ENCODE results near the gene LPCAT3.

Gene LPCAT3

DNA sequence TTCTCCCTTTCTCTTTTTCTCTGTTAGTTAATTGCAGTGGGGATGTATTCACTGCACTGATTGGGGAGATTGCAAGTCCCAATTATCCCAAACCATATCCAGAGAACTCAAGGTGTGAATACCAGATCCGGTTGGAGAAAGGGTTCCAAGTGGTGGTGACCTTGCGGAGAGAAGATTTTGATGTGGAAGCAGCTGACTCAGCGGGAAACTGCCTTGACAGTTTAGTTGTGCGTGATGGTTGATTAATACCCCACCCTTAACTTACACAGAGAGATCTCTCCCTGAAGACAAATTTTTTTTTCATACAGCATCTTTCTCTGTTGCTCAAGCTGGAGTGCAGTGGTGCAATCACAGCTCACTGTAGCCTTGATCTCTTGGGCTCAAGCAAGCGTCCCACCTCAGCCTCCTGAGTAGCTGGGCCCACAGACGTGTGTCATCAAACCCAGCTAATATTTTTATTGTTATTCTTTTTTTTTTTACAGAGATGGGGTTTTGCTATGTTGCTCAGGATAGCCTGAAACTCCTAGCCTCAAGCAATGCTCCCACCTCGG, 46.9 kb upstream of the LPCAT3 start:
- TF ChIP-seq YY1 (IDR thresholded peaks at IDR 0.05; ENCODE audit: low read depth), result no peak
- no peak for TF ChIP-seq TCF12 (IDR thresholded peaks at IDR 0.05; ENCODE audit: low read depth)
- no peak for TF ChIP-seq FOXM1 (IDR thresholded peaks at IDR 0.05; ENCODE audit: borderline replicate concordance, low read depth)
- no peak for TF ChIP-seq TEAD4 (IDR thresholded peaks at IDR 0.05)
- no peak for TF ChIP-seq ZBTB7A (IDR thresholded peaks at IDR 0.05; ENCODE audit: low read depth)
- no peak for TF ChIP-seq EGR1 (IDR thresholded peaks at IDR 0.05)
- no peak for TF ChIP-seq CEBPB (IDR thresholded peaks at IDR 0.05)
- TF ChIP-seq, protein P1, sequence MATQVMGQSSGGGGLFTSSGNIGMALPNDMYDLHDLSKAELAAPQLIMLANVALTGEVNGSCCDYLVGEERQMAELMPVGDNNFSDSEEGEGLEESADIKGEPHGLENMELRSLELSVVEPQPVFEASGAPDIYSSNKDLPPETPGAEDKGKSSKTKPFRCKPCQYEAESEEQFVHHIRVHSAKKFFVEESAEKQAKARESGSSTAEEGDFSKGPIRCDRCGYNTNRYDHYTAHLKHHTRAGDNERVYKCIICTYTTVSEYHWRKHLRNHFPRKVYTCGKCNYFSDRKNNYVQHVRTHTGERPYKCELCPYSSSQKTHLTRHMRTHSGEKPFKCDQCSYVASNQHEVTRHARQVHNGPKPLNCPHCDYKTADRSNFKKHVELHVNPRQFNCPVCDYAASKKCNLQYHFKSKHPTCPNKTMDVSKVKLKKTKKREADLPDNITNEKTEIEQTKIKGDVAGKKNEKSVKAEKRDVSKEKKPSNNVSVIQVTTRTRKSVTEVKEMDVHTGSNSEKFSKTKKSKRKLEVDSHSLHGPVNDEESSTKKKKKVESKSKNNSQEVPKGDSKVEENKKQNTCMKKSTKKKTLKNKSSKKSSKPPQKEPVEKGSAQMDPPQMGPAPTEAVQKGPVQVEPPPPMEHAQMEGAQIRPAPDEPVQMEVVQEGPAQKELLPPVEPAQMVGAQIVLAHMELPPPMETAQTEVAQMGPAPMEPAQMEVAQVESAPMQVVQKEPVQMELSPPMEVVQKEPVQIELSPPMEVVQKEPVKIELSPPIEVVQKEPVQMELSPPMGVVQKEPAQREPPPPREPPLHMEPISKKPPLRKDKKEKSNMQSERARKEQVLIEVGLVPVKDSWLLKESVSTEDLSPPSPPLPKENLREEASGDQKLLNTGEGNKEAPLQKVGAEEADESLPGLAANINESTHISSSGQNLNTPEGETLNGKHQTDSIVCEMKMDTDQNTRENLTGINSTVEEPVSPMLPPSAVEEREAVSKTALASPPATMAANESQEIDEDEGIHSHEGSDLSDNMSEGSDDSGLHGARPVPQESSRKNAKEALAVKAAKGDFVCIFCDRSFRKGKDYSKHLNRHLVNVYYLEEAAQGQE (IDR thresholded peaks at IDR 0.05; ENCODE audit: low read depth), result no peak
- TF ChIP-seq NFIC (IDR thresholded peaks at IDR 0.05), result no peak
- no peak for TF ChIP-seq CREB1 (IDR thresholded peaks at IDR 0.05; ENCODE audit: low read depth)
- TF ChIP-seq EP300 (IDR thresholded peaks at IDR 0.05; ENCODE audit: borderline replicate concordance), result no peak
- TF ChIP-seq, protein P2, sequence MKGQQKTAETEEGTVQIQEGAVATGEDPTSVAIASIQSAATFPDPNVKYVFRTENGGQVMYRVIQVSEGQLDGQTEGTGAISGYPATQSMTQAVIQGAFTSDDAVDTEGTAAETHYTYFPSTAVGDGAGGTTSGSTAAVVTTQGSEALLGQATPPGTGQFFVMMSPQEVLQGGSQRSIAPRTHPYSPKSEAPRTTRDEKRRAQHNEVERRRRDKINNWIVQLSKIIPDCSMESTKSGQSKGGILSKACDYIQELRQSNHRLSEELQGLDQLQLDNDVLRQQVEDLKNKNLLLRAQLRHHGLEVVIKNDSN (IDR thresholded peaks at IDR 0.05), result no peak
- no peak for TF ChIP-seq RAD21 (IDR thresholded peaks at IDR 0.05; ENCODE audit: low read depth)
- no peak for TF ChIP-seq TAF1 (IDR thresholded peaks at IDR 0.05; ENCODE audit: low read depth)
- TF ChIP-seq, protein P3, sequence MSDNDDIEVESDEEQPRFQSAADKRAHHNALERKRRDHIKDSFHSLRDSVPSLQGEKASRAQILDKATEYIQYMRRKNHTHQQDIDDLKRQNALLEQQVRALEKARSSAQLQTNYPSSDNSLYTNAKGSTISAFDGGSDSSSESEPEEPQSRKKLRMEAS (IDR thresholded peaks at IDR 0.05), result no peak

DNA sequence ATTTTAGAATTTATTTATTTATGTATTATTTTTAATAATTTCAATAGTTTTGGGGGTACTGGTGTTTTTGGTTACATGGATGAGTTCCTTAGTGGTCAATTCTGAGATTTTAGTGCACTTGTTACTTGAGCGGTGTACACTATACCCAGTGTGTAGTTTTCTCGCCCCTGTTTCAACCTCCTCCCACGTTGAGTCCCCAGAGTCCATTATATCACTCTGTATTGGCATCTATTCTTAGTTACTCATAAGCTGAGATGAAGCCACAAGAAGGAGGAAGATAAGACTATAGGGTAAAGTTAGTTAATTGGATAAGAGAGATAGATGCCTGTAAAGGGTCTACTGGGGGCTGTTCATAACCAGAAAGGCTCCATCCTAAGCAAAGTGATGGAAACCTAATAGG, 46.2 kb upstream of the LPCAT3 start:
- TF ChIP-seq, protein P2 (IDR thresholded peaks at IDR 0.05), result no peak
- TF ChIP-seq EP300 (IDR thresholded peaks at IDR 0.05; ENCODE audit: borderline replicate concordance) (no peak), CEBPB (IDR thresholded peaks at IDR 0.05) (no peak), TEAD4 (IDR thresholded peaks at IDR 0.05) (no peak), FOXM1 (IDR thresholded peaks at IDR 0.05; ENCODE audit: borderline replicate concordance, low read depth) (no peak), EGR1 (IDR thresholded peaks at IDR 0.05) (no peak)
- TF ChIP-seq, protein P1 (IDR thresholded peaks at IDR 0.05; ENCODE audit: low read depth), result no peak

DNA sequence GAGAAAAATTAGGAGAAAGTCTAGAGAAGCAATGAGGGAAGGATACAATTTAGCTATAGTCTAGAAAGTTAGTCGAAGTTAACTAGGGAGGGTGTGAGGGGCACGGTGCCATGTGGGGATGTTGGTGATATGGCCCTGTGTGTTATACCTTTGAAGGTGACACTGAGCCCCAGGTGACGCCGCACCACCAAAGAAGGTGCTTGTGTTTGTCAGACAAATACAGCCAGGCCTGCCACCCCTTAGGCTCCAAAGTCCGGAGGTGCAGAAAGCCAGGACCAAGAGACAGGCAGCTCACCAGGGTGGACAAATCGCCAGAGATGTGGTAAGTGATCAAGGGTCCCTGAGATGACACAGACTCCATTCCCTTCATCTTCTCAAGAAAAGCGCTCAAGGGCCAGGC, 43.3 kb upstream of the LPCAT3 start:
- TF ChIP-seq TEAD4 (IDR thresholded peaks at IDR 0.05) (no peak), FOXM1 (IDR thresholded peaks at IDR 0.05; ENCODE audit: borderline replicate concordance, low read depth) (no peak), NFIC (IDR thresholded peaks at IDR 0.05) (no peak), RAD21 (IDR thresholded peaks at IDR 0.05; ENCODE audit: low read depth) (no peak), CREB1 (IDR thresholded peaks at IDR 0.05; ENCODE audit: low read depth) (no peak), EGR1 (IDR thresholded peaks at IDR 0.05) (no peak), EP300 (IDR thresholded peaks at IDR 0.05; ENCODE audit: borderline replicate concordance) (no peak)
- TF ChIP-seq, protein P2 (IDR thresholded peaks at IDR 0.05), result no peak
- TF ChIP-seq, protein P1 (IDR thresholded peaks at IDR 0.05; ENCODE audit: low read depth), result no peak

DNA sequence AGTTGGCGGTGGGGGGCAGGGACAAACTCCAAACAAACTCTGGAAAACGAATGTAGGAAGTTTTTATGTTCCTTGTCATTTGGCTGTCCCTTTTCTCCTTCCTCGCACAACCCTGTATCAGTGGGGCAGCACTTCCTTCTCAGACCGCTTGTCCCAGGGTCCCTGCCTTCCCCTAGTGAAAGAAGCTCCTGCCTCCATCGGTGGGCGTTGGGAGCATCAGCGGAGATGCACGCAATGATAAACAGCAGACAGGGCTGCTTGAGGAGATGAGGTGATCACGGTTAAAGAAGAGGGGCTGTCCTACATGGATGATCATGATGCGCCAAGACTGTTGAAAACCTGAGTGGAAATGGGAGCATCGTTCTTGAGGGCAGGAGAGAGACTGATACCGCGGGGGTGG, 42.9 kb upstream of the LPCAT3 start:
- TF ChIP-seq, protein P3 (IDR thresholded peaks at IDR 0.05), result no peak
- TF ChIP-seq CEBPB (IDR thresholded peaks at IDR 0.05), result no peak
- TF ChIP-seq CREB1 (IDR thresholded peaks at IDR 0.05; ENCODE audit: low read depth), result no peak

All from Ishikawa (cell line).